SK-N-SH treated with all-trans-retinoic acid at 6 μM for 48 hours (cell line): Measurements from ENCODE around the gene GUCA2B.

Source experiments
- ARNTL ChIP-seq: fragments of 450-650 bp; formaldehyde crosslinking; IDR thresholded peaks from 2 replicates; pipeline ENCODE4 v1.5.0; 2020; ENCODE audit warnings: low read depth, mild to moderate bottlenecking, moderate library complexity, borderline replicate concordance
- BACH2 ChIP-seq: fragments of 250-450 bp; sonication (Bioruptor Pico); IDR thresholded peaks from 2 replicates; pipeline ENCODE4 v1.9.0; 2021; ENCODE audit warnings: mild to moderate bottlenecking, borderline replicate concordance
- CREB5 ChIP-seq: fragments of 250-450 bp; sonication (Bioruptor Pico); IDR thresholded peaks from 2 replicates; pipeline ENCODE4 v1.5.1; 2020; ENCODE audit warnings: low read depth, mild to moderate bottlenecking, moderate library complexity
- CSDC2 ChIP-seq: fragments of 250-450 bp; sonication (Bioruptor Pico); IDR thresholded peaks from 2 replicates; pipeline ENCODE4 v1.5.0; 2020; ENCODE audit warnings: mild to moderate bottlenecking, moderate library complexity
- ISL1 ChIP-seq: fragments of 250-450 bp; sonication (Bioruptor Pico); IDR thresholded peaks from 2 replicates; pipeline ENCODE4 v2.1.2; 2022; ENCODE audit warnings: mild to moderate bottlenecking, moderate library complexity
- PATZ1 ChIP-seq: fragments of 250-450 bp; sonication (Bioruptor Pico); IDR thresholded peaks from 2 replicates; pipeline ENCODE4 v1.8.0; 2020; ENCODE audit warnings: mild to moderate bottlenecking, moderate library complexity, borderline replicate concordance
- POU6F1 ChIP-seq: fragments of 250-450 bp; sonication (Bioruptor Pico); IDR thresholded peaks from 2 replicates; pipeline ENCODE4 v1.8.0; 2021; ENCODE audit warnings: low read depth, mild to moderate bottlenecking, moderate library complexity, borderline replicate concordance
- PPARA ChIP-seq: fragments of 250-450 bp; sonication (Bioruptor Pico); IDR thresholded peaks from 2 replicates; pipeline ENCODE4 v1.5.0; 2020; ENCODE audit warnings: mild to moderate bottlenecking, borderline replicate concordance
- RARB ChIP-seq: fragments of 250-450 bp; sonication (Bioruptor Pico); IDR thresholded peaks from 2 replicates; pipeline ENCODE4 v1.8.0; 2021; ENCODE audit warnings: mild to moderate bottlenecking, moderate library complexity
- TOX ChIP-seq: fragments of 250-450 bp; sonication (Bioruptor Pico); IDR thresholded peaks from 2 replicates; pipeline ENCODE4 v1.8.0; 2021; ENCODE audit warnings: mild to moderate bottlenecking, moderate library complexity, borderline replicate concordance
- TSHZ2 ChIP-seq: fragments of 250-450 bp; sonication (Bioruptor Pico); IDR thresholded peaks from 2 replicates; pipeline ENCODE4 v1.5.0; 2020; ENCODE audit warnings: mild to moderate bottlenecking, moderate library complexity
- ZC3H10 ChIP-seq: fragments of 250-450 bp; sonication (Bioruptor Pico); IDR thresholded peaks from 2 replicates; pipeline ENCODE4 v1.5.1; 2021; ENCODE audit warnings: mild to moderate bottlenecking, moderate library complexity
- ZFP3 ChIP-seq: fragments of 250-450 bp; sonication (Bioruptor Pico); IDR thresholded peaks from 2 replicates; pipeline ENCODE4 v1.5.0; 2020; ENCODE audit warnings: mild to moderate bottlenecking, moderate library complexity

GRCh38 chr1:42162181-42162580, 9.0 kb downstream of the GUCA2B start:
- TF ChIP-seq ARNTL (CRISPR knock-in tag) (no peak), ZFP3 (CRISPR knock-in tag) (no peak), TOX (CRISPR knock-in tag) (no peak), BACH2 (CRISPR knock-in tag) (no peak), CSDC2 (CRISPR knock-in tag) (no peak), POU6F1 (CRISPR knock-in tag) (no peak), ZC3H10 (CRISPR knock-in tag) (no peak), CREB5 (CRISPR knock-in tag) (no peak), PPARA (no peak), RARB (CRISPR knock-in tag) (no peak), ISL1 (no peak), PATZ1 (CRISPR knock-in tag) (no peak), TSHZ2 (CRISPR knock-in tag) (no peak)
